ENCODE data around the gene LCN12.

GRCh38 chr9:136947955-136948510 lies 4.0 kb upstream of the LCN12 start:
- no peak for TF ChIP-seq EZH2 (IDR thresholded peaks at IDR 0.05)
- TF ChIP-seq POLR2AphosphoS5 (IDR thresholded peaks at IDR 0.05; ENCODE audit: borderline replicate concordance, low read depth, low read length) = no peak

Data from SK-N-MC (cell line).